ENCODE data around the gene ECT2L. TPM values are rescaled to one million over a fixed set of nuclear protein-coding genes. Genes with fewer than 3 reads are reported as not detected.

The ECT2L gene
- total RNA-seq, 1 experiment from 2014 or later = not detected

DNA sequence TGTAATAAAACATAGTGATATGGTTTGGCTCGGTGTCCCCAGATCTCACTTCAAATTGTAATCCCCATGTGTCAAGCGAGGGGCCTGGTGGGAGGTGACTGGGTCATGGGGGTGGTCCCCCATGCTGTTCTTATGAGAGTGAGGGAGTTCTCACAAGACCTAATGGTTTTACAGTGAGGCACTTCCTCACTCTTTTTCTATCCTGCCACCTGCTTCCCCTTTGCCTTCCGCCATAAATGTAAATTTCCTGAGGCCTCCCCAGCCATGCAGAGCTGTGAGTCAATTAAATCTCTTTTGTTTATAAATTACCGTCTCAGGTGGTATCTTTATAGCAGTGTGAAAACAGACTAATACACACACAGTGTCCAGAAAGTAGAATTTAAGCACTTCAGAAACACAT lies 113.6 kb downstream of the ECT2L start:
- Histone ChIP-seq H3T11ph (ENCODE audit: low read length) (no peak overlapping the region), H3K27ac (ENCODE audit: insufficient read length, low read depth, low read length) (no peak overlapping the region), H3K23me2 (ENCODE audit: insufficient read length, low read depth, low read length, poor library complexity, severe bottlenecking) (no peaks in the 10 kb centered on the region), H3K79me2 (ENCODE audit: insufficient read depth, low read length) (no peaks in the 10 kb centered on the region), H3K9me3 (ENCODE audit: control insufficient read depth, low read depth, low read length) (no peaks in the 10 kb centered on the region), H3K14ac (ENCODE audit: insufficient read depth, low read length) (no peak overlapping the region), H2BK5ac (ENCODE audit: insufficient read length, low read length) (no peak overlapping the region), H3K4me2 (ENCODE audit: insufficient read depth, insufficient read length, low read length) (no peak overlapping the region), H4K8ac (replicated peaks; ENCODE audit: insufficient read length, low read depth, low read length) (no peak overlapping the region), H3K79me1 (ENCODE audit: insufficient read depth, low read depth, low read length, poor library complexity, severe bottlenecking) (no peaks in the 10 kb centered on the region), H3K56ac (ENCODE audit: insufficient read length, low read depth, low read length) (no peak overlapping the region), H4K5ac (ENCODE audit: insufficient read length, low read depth, low read length) (no peak overlapping the region), H3K4ac (ENCODE audit: low read depth, low read length) (no peak overlapping the region), H3K18ac (ENCODE audit: insufficient read length, low read depth, low read length) (no peak overlapping the region), H3K27me3 (ENCODE audit: insufficient read depth, low read length) (no peaks in the 10 kb centered on the region), H3K23ac (ENCODE audit: insufficient read length, low read depth, low read length) (no peak overlapping the region), H2AFZ (ENCODE audit: low read length) (no peak overlapping the region), H3K4me1 (ENCODE audit: insufficient read depth, low read length) (no peaks in the 10 kb centered on the region), H2AK5ac (ENCODE audit: insufficient read length, low read length) (no peak overlapping the region), H2BK12ac (ENCODE audit: insufficient read length, low read depth, low read length) (no peak overlapping the region), H2BK20ac (ENCODE audit: low read depth, low read length, poor library complexity, severe bottlenecking) (no peak overlapping the region), H4K20me1 (ENCODE audit: control insufficient read depth, insufficient read depth, insufficient read length) (no peaks in the 10 kb centered on the region), H2BK15ac (ENCODE audit: low read depth, low read length) (no peak overlapping the region), H2BK120ac (ENCODE audit: low read depth, low read length, poor library complexity, severe bottlenecking) (no peak overlapping the region), H3K9ac (ENCODE audit: extremely low read depth, insufficient read length, low read length) (no peak overlapping the region), H4K91ac (ENCODE audit: insufficient read length, low read depth, low read length) (no peak overlapping the region)
- TF ChIP-seq, protein P1, sequence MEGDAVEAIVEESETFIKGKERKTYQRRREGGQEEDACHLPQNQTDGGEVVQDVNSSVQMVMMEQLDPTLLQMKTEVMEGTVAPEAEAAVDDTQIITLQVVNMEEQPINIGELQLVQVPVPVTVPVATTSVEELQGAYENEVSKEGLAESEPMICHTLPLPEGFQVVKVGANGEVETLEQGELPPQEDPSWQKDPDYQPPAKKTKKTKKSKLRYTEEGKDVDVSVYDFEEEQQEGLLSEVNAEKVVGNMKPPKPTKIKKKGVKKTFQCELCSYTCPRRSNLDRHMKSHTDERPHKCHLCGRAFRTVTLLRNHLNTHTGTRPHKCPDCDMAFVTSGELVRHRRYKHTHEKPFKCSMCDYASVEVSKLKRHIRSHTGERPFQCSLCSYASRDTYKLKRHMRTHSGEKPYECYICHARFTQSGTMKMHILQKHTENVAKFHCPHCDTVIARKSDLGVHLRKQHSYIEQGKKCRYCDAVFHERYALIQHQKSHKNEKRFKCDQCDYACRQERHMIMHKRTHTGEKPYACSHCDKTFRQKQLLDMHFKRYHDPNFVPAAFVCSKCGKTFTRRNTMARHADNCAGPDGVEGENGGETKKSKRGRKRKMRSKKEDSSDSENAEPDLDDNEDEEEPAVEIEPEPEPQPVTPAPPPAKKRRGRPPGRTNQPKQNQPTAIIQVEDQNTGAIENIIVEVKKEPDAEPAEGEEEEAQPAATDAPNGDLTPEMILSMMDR (conservative IDR thresholded peaks at IDR 0.05) = no peak
- Mint-ChIP-seq H3K36me3 (ENCODE audit: insufficient read depth in 1 of 3, low read depth in 3 of 3) (peaks cover 41 to 84% (median 80%) of the 10 kb centered on the region in 3 experiments), H3K4me3 (no peak overlapping the region), H3K4me1 (no peaks in the 10 kb centered on the region), H3K27ac (no peak overlapping the region), H3K27me3 (ENCODE audit: low read depth) (no peaks in the 10 kb centered on the region), H3K9me3 (no peaks in the 10 kb centered on the region)
- DNase-seq = no peak
- no CpG with 5 or more reads among the region's 4 CpGs for WGBS (ENCODE audit: extremely low coverage, insufficient read length, low lambda C conversion rate)
